Thyroid gland (tissue), 4 donors: ENCODE results near the gene TTLL10.

ENCODE experiments used
- POLR2A ChIP-seq, 2 donors: fragments of 450-650 bp; IDR thresholded peaks; one replicate each; pipeline ENCODE4 v1.6.1; 2017; ENCODE audit warnings: antibody characterized with exemption in 2 of 2, mild to moderate bottlenecking in 2 of 2, moderate library complexity in 1 of 2
- TF ChIP-seq, protein P1 (sequence below), 6 experiments: fragments of 200-600 bp in 3 of 6; fragments of 450-650 bp in 3 of 6; sonication (generic) in 3 of 6; IDR thresholded peaks; one replicate each; pipeline ENCODE4 v1.5.1; 2016 to 2019; ENCODE audit warnings: antibody characterized with exemption in 6 of 6, mild to moderate bottlenecking in 2 of 6, inconsistent platforms in 1 of 6, moderate library complexity in 1 of 6

DNA sequence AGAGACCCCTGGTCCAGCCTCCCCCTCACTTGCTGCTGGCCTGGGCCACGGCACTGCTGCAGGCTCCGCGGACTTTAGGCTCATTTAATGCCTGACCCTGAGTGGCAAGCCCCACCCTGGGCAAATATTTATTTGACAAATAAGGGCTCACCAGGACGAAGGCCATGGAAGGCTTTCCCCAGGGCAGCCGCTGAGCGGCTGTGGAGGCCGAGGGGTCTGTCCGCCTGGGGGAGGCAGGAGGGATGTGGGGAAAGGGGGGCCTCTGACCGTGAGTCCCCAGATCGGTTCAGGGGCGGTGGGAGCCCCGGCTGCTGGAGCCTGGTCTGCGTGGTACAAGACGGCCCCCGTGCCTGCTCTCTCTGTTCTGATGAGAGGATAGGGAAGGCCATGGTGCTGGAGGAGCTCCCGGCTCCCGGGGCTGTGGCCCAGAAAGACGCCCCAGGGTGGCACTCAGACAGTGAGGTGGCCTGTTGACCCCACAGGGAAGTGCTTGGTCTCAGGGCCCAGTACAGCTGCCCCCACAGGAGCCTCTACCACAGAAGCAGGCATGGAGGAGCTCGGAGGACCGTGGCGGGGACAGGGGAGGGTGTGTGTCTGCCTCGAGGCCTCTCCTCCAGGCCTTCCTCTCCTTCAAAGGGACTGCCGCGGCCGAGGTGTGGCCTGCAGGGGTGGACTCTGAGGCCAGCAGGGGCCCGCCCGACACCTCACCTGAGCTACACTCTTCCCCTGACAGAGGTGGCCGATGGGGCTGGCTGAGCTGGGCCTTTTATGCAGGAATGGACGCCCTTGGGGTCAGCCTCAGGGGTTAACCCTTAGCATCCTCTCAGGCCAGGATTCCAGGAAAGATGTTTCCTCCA, 48.7 kb upstream of the TTLL10 start:
- TF ChIP-seq, protein P1, sequence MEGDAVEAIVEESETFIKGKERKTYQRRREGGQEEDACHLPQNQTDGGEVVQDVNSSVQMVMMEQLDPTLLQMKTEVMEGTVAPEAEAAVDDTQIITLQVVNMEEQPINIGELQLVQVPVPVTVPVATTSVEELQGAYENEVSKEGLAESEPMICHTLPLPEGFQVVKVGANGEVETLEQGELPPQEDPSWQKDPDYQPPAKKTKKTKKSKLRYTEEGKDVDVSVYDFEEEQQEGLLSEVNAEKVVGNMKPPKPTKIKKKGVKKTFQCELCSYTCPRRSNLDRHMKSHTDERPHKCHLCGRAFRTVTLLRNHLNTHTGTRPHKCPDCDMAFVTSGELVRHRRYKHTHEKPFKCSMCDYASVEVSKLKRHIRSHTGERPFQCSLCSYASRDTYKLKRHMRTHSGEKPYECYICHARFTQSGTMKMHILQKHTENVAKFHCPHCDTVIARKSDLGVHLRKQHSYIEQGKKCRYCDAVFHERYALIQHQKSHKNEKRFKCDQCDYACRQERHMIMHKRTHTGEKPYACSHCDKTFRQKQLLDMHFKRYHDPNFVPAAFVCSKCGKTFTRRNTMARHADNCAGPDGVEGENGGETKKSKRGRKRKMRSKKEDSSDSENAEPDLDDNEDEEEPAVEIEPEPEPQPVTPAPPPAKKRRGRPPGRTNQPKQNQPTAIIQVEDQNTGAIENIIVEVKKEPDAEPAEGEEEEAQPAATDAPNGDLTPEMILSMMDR (IDR thresholded peaks at IDR 0.05) = no peak
- TF ChIP-seq POLR2A (IDR thresholded peaks at IDR 0.05) = no peak
